Sigmoid colon (tissue), 7 donors: ENCODE data around the gene TADA1. TPM values are rescaled to one million over a fixed set of nuclear protein-coding genes. Genes with fewer than 3 reads are reported as not detected.
"Not testable (repeated sequence)": the region's sequence is repeated elsewhere in the genome, so short reads cannot be mapped to it uniquely, and the experiment has no call there.

Experiments
- DNase-seq: peaks from one replicate; pipeline ENCODE4 v3.0.0-alpha.2; 2019
- H3K27ac ChIP-seq, 4 donors: fragments of 200-600 bp; sonication (generic); one replicate each; pipeline ENCODE4 v1.5.1; 2016 to 2019; ENCODE audit warnings: mild to moderate bottlenecking in 1 of 4
- H3K27me3 ChIP-seq, 3 donors: fragments of 200-600 bp; sonication (generic); one replicate each; pipeline ENCODE4 v1.5.1; 2019; ENCODE audit warnings: mild to moderate bottlenecking in 1 of 3
- H3K36me3 ChIP-seq, 4 donors: fragments of 200-600 bp; sonication (generic); one replicate each; pipeline ENCODE4 v1.5.1; 2016 to 2019
- H3K4me1 ChIP-seq, 4 donors: fragments of 200-600 bp; sonication (generic); one replicate each; pipeline ENCODE4 v1.5.1; 2017 to 2019
- H3K4me3 ChIP-seq, 4 donors: fragments of 200-600 bp; sonication (generic); one replicate each; pipeline ENCODE4 v1.5.1; 2017 to 2019; ENCODE audit warnings: mild to moderate bottlenecking in 2 of 4, moderate library complexity in 1 of 4
- H3K9me3 ChIP-seq, 4 donors: fragments of 200-600 bp in 3 of 4; sonication (generic) in 3 of 4; one replicate each; pipeline versions ENCODE4 v1.5.1 to v1.6.1; 2013 to 2019
- EP300 ChIP-seq, 4 donors: sonication (generic); formaldehyde crosslinking; IDR thresholded peaks; one replicate each; pipeline ENCODE4 v1.6.1; 2017; ENCODE audit warnings: antibody characterized with exemption in 4 of 4
- POLR2A ChIP-seq, 2 donors: fragments of 450-650 bp; IDR thresholded peaks; one replicate each; pipeline ENCODE4 v1.6.1; 2016; ENCODE audit warnings: antibody characterized with exemption in 2 of 2, mild to moderate bottlenecking in 2 of 2, moderate library complexity in 2 of 2
- POLR2AphosphoS5 ChIP-seq, 4 donors: sonication (generic); formaldehyde crosslinking; IDR thresholded peaks; one replicate each; pipeline ENCODE4 v1.6.1; 2017; ENCODE audit warnings: antibody characterized with exemption in 4 of 4
- WGBS, 2 donors: extraction: QIAGEN DNeasy Blood & Tissue Kit; methylation state at CpG; one replicate each; pipeline ENCODE4 v1.1.7; 2013; 5-methylcytosine and 5-hydroxymethylcytosine counted together
- intact Hi-C: fragments of 100-400 bp; cut with DNase I; formaldehyde crosslinking; loops from one replicate; pipeline ENCODE4 v1.15.1; 2023
- polyA plus RNA-seq, 3 donors: library from polyadenylated mRNA; stranded (reverse); fragments of 200-250 nt; gene quantifications; one replicate each; pipeline ENCODE4 v1.2.3, GENCODE V29; 2013
- total RNA-seq, 4 donors: library from RNA; depleted of rRNA; stranded (reverse); fragments of >200 nt; gene quantifications; one replicate each; pipeline ENCODE4 v1.1.0, GENCODE V29; 2016
- TF ChIP-seq, protein P1 (sequence below), 4 experiments: fragments of 450-650 bp in 3 of 4; fragments of 200-600 bp in 1 of 4; IDR thresholded peaks; one replicate each; pipeline ENCODE4 v1.5.1; 2016 to 2019; ENCODE audit warnings: antibody characterized with exemption in 4 of 4, mild to moderate bottlenecking in 3 of 4, moderate library complexity in 2 of 4
- donor health status: healthy with polysubstance abuse.
- donor health status: Bipolar disorder and iron deficiency.
- donor health status: healthy.

Gene TADA1
- total and polyA plus RNA-seq, 7 donors, result 7.2 to 16.4 (median 8.6) TPM

DNA sequence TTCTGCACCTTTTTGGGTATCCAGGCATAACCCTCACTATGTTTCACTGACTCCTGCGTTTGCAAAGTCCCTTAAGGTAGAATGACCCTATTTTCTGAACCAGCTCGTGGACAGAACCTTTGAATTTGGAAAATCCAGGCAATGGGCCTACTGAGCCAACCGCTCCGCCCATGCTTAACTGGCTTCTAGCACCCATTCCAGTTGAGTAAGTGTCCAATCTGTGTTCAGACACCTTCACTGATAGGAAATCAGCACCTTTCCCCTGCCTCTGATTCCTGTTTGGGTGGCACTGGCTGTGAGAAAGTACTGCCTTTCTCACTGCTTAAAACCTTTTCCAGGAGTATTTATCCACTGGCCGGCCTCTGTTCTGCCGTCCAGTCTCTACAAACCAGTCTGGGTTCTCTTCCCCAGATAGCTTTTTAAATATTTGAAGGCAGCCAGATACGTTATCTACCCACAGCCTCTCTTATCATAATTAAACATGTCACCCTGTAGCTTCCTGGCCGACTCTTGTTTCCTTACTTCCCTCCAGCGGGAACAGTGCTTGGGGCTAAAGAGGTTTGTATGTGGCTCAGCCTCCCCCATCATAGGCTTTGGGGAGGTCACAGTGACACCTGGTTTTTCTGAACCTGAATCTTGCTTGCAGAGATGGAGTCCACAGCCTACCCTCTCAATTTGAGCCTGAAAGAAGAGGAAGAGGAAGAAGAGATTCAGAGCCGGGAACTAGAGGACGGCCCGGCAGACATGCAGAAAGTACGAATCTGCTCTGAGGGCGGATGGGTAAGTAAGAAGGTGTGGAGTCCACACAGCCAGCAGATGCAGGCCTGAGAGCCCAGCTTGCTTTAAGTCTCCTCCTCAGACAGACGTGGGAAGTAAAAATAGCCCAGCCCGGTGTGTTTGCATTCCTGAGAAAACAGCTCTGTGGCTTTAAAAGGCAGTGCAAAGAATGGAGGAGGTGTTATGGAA, 35.5 kb downstream of the TADA1 start:
- Histone ChIP-seq H3K4me1 (peaks cover 0 to 66% (median 59%) of the 10 kb centered on the region in 4 donors), H3K4me3 (peak overlapping the region; percentile 56 to 82 (median 77)), H3K36me3 (peaks cover 4 to 48% (median 25%) of the 10 kb centered on the region in 4 donors), H3K27me3 (no peaks in the 10 kb centered on the region), H3K9me3 (no peaks in the 10 kb centered on the region), H3K27ac (peak overlapping the region; percentile 87 to 92 (median 88))
- TF ChIP-seq POLR2A (IDR thresholded peaks at IDR 0.05) (no peak), EP300 (IDR thresholded peaks at IDR 0.05) (no peak), POLR2AphosphoS5 (IDR thresholded peaks at IDR 0.05) (no peak)
- TF ChIP-seq, protein P1, sequence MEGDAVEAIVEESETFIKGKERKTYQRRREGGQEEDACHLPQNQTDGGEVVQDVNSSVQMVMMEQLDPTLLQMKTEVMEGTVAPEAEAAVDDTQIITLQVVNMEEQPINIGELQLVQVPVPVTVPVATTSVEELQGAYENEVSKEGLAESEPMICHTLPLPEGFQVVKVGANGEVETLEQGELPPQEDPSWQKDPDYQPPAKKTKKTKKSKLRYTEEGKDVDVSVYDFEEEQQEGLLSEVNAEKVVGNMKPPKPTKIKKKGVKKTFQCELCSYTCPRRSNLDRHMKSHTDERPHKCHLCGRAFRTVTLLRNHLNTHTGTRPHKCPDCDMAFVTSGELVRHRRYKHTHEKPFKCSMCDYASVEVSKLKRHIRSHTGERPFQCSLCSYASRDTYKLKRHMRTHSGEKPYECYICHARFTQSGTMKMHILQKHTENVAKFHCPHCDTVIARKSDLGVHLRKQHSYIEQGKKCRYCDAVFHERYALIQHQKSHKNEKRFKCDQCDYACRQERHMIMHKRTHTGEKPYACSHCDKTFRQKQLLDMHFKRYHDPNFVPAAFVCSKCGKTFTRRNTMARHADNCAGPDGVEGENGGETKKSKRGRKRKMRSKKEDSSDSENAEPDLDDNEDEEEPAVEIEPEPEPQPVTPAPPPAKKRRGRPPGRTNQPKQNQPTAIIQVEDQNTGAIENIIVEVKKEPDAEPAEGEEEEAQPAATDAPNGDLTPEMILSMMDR (IDR thresholded peaks at IDR 0.05), result no peak
- DNase-seq, result no peak
- intact Hi-C loops, result no loop called here
- 18 to 45% methylated on average over 16 of the region's 16 CpGs for WGBS, 2 donors

DNA sequence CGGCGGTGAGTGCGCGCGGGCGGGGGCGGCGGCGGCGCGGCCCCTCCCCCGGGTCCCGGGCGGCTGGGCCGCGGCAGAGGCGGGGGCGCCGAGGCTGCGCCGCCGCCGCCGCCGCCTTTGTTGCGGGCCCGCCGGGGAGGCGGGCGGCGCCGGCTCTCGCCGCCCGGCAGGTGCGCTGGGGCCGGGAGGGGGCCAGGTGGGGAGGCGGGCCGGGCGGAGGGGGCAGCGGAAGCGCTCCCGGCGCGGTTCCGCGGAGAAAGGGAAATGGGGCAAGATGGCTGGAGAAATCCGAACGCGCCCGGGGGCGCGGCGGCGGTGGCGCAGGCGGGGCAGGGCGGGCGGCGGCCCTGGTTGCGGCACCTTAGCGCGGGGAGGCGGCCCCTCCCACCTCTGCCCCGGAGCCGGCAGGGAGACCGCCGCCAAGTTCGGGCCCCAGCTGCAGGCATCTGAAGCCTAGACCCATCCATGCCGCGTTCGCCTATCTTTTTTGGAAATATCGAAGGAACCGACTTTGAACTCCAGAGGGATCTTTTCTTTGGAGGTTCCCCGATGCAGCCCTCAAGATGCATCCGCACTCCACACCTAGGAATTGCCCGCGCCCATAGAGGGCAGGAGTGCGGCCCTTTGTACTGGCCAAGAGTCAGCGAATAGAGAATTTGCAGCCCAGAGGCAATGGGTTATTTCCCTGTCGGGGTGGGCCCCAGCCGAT, 36.3 kb downstream of the TADA1 start:
- intact Hi-C loops, result loop anchor here (1.0 kb wide), 1 partner anchor 37 kb away; the partner anchor contains the start of gene TADA1
- no peak for TF ChIP-seq EP300 (IDR thresholded peaks at IDR 0.05)
- TF ChIP-seq, protein P1 (IDR thresholded peaks at IDR 0.05), result peak in 1 of 4 experiments; percentile 12
- Histone ChIP-seq H3K27me3 (no peaks in the 10 kb centered on the region), H3K27ac (peak overlapping the region; percentile 87 to 92 (median 88)), H3K36me3 (peaks cover 4 to 39% (median 23%) of the 10 kb centered on the region in 4 donors), H3K9me3 (no peaks in the 10 kb centered on the region), H3K4me3 (peak overlapping the region; percentile 56 to 82 (median 77)), H3K4me1 (peaks cover 0 to 59% (median 55%) of the 10 kb centered on the region in 4 donors)
- WGBS, 2 donors, result 1% methylated on average over 82 of the region's 82 CpGs
- peak; percentile 76 for DNase-seq

DNA sequence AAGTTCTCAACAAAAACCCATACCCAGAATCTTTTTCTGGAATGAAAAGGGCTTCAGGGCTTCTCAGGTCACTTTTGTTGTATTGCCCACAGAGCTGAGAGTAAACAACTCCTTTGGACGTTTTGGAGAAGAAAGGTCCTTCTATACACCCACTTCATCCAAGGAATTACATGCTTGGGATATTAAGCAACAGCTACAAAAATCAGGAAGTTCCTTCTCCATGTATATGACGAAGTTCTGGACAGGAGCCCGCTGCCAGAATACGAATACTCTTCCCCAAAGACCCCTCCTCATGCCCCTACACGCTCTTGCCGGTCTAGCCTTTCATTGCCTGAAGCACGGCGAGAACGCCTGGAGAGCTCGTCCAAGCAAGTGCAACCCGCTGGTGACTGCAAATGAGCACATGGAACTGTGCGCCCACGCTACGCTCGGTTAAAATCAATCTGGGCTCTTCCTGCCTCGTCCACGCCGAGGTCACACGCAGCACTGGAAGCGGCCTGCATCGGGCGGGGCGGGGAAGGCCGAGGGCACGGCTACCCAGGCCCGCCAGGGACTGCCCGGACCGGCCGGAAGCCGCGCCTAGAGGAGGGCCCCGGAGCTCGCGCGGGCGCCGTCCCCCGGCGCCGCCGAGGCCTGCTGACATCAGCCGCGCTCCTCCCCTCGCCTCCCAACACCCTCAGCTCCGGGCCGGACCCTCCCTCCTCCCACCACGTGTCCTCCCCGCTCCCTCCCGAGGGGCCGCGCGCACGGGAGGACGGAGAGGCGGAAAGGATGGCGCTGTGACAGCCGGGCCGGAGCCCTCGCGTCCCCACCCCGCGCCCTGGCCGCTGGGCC, 37.1 kb downstream of the TADA1 start, which contains the start of gene POGK:
POGK (plus strand) TSS at position 710 of the 834 bp plus-strand sequence. CDS start 1,482 bp downstream, outside the sequence.
- peak within 1 kb of the TSS; percentile 56 to 82 (median 77) for H3K4me3 ChIP-seq
- intact Hi-C loops, result loop anchor here (1.0 kb wide), 1 partner anchor 37 kb away; the partner anchor contains the start of gene TADA1
- TF ChIP-seq EP300 (IDR thresholded peaks at IDR 0.05) (no peak), POLR2AphosphoS5 (IDR thresholded peaks at IDR 0.05) (peak; percentile 88 to 94 (median 90)), POLR2A (IDR thresholded peaks at IDR 0.05) (peak in 1 of 2 donors; percentile 27)
- H3K9me3 ChIP-seq, result no peaks in the 10 kb centered on the region
- H3K4me1 ChIP-seq, result peaks cover 0 to 51% (median 48%) of the 10 kb centered on the region in 4 donors
- H3K36me3 ChIP-seq, result peaks cover 4 to 33% (median 21%) of the 10 kb centered on the region in 4 donors
- DNase-seq, result peak; percentile 96
- no peaks in the 10 kb centered on the region for H3K27me3 ChIP-seq
- H3K27ac ChIP-seq, result peak within 1 kb of the TSS; percentile 87 to 92 (median 88)
- WGBS, 2 donors, result 0 to 1% methylated on average over 63 of the region's 63 CpGs

DNA sequence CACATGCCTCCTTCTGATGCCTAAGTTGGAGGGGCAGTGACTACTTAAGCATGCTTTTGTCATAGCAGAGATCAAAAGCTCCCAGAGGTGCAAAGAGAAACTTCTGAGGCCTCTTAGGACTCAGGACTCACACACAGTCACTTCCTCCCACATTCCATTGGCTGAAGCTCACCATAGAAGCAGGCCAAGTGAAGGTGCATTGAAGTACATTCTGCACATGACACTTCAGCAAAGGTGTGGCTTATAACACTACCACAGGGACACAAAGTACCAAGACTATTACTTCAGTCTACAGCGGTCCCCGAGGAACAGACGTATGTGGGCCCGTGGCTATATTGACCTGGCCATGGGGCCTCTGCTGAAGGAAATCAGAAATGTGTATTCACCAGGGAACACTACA, 39.3 kb downstream of the TADA1 start:
- Histone ChIP-seq H3K4me3 (no peak overlapping the region), H3K27me3 (no peaks in the 10 kb centered on the region), H3K36me3 (peaks cover 0 to 10% (median 4%) of the 10 kb centered on the region in 4 donors), H3K9me3 (no peaks in the 10 kb centered on the region), H3K4me1 (peaks cover 0 to 29% (median 28%) of the 10 kb centered on the region in 4 donors), H3K27ac (no peak overlapping the region)
- no peak for DNase-seq
- intact Hi-C loops, result no loop called here
- TF ChIP-seq EP300 (IDR thresholded peaks at IDR 0.05) (no peak), POLR2A (IDR thresholded peaks at IDR 0.05) (no peak), POLR2AphosphoS5 (IDR thresholded peaks at IDR 0.05) (no peak)
- TF ChIP-seq, protein P1 (IDR thresholded peaks at IDR 0.05), result no peak
- 96% methylated on average over 4 of the region's 4 CpGs for WGBS, 2 donors

DNA sequence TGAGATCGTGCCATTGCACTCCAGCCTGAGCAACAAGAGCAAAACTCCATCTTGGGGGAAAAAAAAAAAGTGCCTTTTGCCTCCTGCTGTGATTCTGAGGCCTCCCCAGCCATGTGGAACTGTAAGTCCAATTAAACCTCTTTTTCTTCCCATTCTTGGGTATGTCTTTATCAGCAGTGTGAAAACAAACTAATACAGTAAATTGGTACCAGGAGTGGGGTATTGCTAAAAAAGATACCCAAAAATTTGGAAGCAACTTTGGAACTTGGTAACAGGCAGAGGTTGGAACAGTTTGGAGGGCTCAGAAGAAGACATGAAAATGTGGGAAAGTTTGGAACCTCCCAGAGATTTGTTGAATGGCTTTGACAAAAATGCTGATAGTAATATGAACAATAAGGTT, 46.3 kb downstream of the TADA1 start:
- intact Hi-C loops, DNase-seq, H3K36me3 ChIP-seq, H3K4me1 ChIP-seq, H3K27ac ChIP-seq, H3K4me3 ChIP-seq, H3K27me3 ChIP-seq, H3K9me3 ChIP-seq: not testable (repeated sequence)
- 72 to 75% methylated on average over 1 of the region's 1 CpG for WGBS, 2 donors
